Urinary bladder (tissue), 4 donors: ENCODE data around the gene PARP15. TPM values are rescaled to one million over a fixed set of nuclear protein-coding genes. Genes with fewer than 3 reads are reported as not detected.
"Not testable (repeated sequence)": the region's sequence is repeated elsewhere in the genome, so short reads cannot be mapped to it uniquely, and the experiment has no call there.

ENCODE experiments used
- DNase-seq: peaks from one replicate; pipeline ENCODE4 v3.0.0-alpha.2; 2015; ENCODE audit errors: extremely low spot score
- H3K27ac ChIP-seq: one replicate; pipeline ENCODE4 v1.5.1; 2013; ENCODE audit warnings: low read depth, mild to moderate bottlenecking, moderate library complexity
- H3K36me3 ChIP-seq: one replicate; pipeline ENCODE4 v1.6.1; 2013; ENCODE audit warnings: mild to moderate bottlenecking, moderate library complexity; ENCODE audit not compliant: insufficient read depth
- H3K4me1 ChIP-seq: one replicate; pipeline ENCODE4 v1.6.1; 2013; ENCODE audit warnings: mild to moderate bottlenecking, moderate library complexity; ENCODE audit not compliant: insufficient read depth
- H3K4me3 ChIP-seq: one replicate; pipeline ENCODE4 v1.5.1; 2013; ENCODE audit warnings: low read depth, low read length
- WGBS: extraction: QIAGEN DNeasy Blood & Tissue Kit; methylation state at CpG from one replicate; pipeline ENCODE4 v1.1.7; 2013; 5-methylcytosine and 5-hydroxymethylcytosine counted together
- polyA plus RNA-seq: library from polyadenylated mRNA; stranded (reverse); fragments of 200-250 nt; gene quantifications from one replicate; pipeline ENCODE4 v1.2.3, GENCODE V29; 2013
- total RNA-seq: library from RNA; depleted of rRNA; stranded (reverse); fragments of >200 nt; gene quantifications from one replicate; pipeline ENCODE4 v1.2.3, GENCODE V29; 2014
- donor health status: healthy with polysubstance abuse.
- donor health status: healthy.

Gene PARP15
- total and polyA plus RNA-seq, 2 donors = 0.73 to 1.3 TPM

- H3K4me3 ChIP-seq = no peak overlapping the region
- no peak overlapping the region for H3K27ac ChIP-seq
- H3K4me1 ChIP-seq = no peaks in the 10 kb centered on the region
- no peaks in the 10 kb centered on the region for H3K36me3 ChIP-seq
- WGBS = 72% methylated on average over 1 of the region's 1 CpG
- DNase-seq = no peak
Observed at GRCh38 chr3:122677216-122677615, 99.8 kb downstream of the PARP15 start.

GRCh38 chr3:122678506-122678905 lies 101.1 kb downstream of the PARP15 start:
- Histone ChIP-seq H3K4me3 (no peak overlapping the region), H3K36me3 (no peaks in the 10 kb centered on the region), H3K4me1 (no peaks in the 10 kb centered on the region), H3K27ac (no peak overlapping the region)
- DNase-seq = no peak
- WGBS = 80% methylated on average over 5 of the region's 5 CpGs

GRCh38 chr3:122679085-122679881 lies 101.8 kb downstream of the PARP15 start:
- peak; percentile 52 for DNase-seq
- peak overlapping the region; percentile 96 for H3K27ac ChIP-seq
- no peaks in the 10 kb centered on the region for H3K4me1 ChIP-seq
- WGBS = 5% methylated on average over 16 of the region's 16 CpGs
- no peaks in the 10 kb centered on the region for H3K36me3 ChIP-seq
- H3K4me3 ChIP-seq = peak overlapping the region; percentile 81

GRCh38 chr3:122679882-122680474 lies 102.5 kb downstream of the PARP15 start:
- no peaks in the 10 kb centered on the region for H3K36me3 ChIP-seq
- H3K27ac ChIP-seq = peak overlapping the region; percentile 96
- WGBS = 24% methylated on average over 10 of the region's 10 CpGs
- DNase-seq = no peak
- H3K4me3 ChIP-seq = peak overlapping the region; percentile 81
- no peaks in the 10 kb centered on the region for H3K4me1 ChIP-seq

- H3K36me3 ChIP-seq = no peaks in the 10 kb centered on the region
- DNase-seq = peak; percentile 48
- no peaks in the 10 kb centered on the region for H3K4me1 ChIP-seq
- H3K4me3 ChIP-seq = peak within 1 kb of the TSS; percentile 81
- peak within 1 kb of the TSS; percentile 96 for H3K27ac ChIP-seq
- 1% methylated on average over 63 of the region's 63 CpGs for WGBS
Observed at GRCh38 chr3:122680475-122681283, 103.2 kb downstream of the PARP15 start, which contains the start of gene PARP14. Gene PARP14 (plus strand): TSS chr3:122680839. CDS start chr3:122680884, 45 bp downstream.

- no peak for DNase-seq
- 31% methylated on average over 24 of the region's 24 CpGs for WGBS
- Histone ChIP-seq H3K4me3 (peak overlapping the region; percentile 81), H3K4me1 (no peaks in the 10 kb centered on the region), H3K27ac (peak overlapping the region; percentile 13), H3K36me3 (no peaks in the 10 kb centered on the region)
Observed at GRCh38 chr3:122681284-122681973, 104.0 kb downstream of the PARP15 start.

DNA sequence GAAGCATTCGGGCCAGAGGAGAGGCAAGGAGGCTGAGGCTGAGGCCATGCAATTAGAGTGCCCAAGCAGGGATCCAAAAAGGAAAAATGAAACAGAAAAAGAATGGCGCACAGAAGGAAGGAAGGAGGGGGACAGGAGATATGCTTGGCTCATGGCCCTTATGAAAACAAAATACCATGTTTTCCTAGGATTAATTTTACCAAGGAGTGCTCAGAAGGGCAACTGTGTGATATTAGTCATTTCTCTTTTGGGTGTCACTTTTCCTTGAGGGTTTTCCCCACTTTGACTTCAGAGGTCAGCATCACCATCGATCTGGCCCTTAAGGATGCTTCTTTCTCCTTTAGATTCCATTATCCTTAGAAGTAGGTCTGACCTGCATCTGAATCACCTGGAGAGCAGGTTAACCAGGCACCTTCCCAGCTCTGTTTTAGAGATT lies 104.5 kb downstream of the PARP15 start:
- Histone ChIP-seq H3K36me3 (no peaks in the 10 kb centered on the region), H3K27ac (no peak overlapping the region)
- no peak for DNase-seq

GRCh38 chr3:122682778-122683411 lies 105.4 kb downstream of the PARP15 start:
- H3K27ac ChIP-seq, H3K4me3 ChIP-seq, H3K4me1 ChIP-seq, DNase-seq, H3K36me3 ChIP-seq: not testable (repeated sequence)
- 89% methylated on average over 11 of the region's 11 CpGs for WGBS

More for the DNA sequence above, 104.5 kb downstream of the PARP15 start:
- peak overlapping the region; percentile 81 for H3K4me3 ChIP-seq
- 84% methylated on average over 3 of the region's 3 CpGs for WGBS
- no peaks in the 10 kb centered on the region for H3K4me1 ChIP-seq

GRCh38 chr3:122687298-122687697 lies 109.8 kb downstream of the PARP15 start:
- Histone ChIP-seq H3K4me3 (no peak overlapping the region), H3K27ac (no peak overlapping the region), H3K4me1 (no peaks in the 10 kb centered on the region), H3K36me3 (no peaks in the 10 kb centered on the region)
- no peak for DNase-seq
- 85% methylated on average over 2 of the region's 2 CpGs for WGBS

Other genes with a start within 250 kb of the PARP15 start
- gene MIX23, start 194.4 kb upstream of the PARP15 start, total RNA-seq = 40.0 TPM
- gene MIX23, start 194.4 kb upstream of the PARP15 start, polyA plus RNA-seq = 13.1 TPM
- gene FAM162A, start 193.5 kb upstream of the PARP15 start, total RNA-seq = 24.2 TPM
- 85.1 TPM for gene FAM162A, start 193.5 kb upstream of the PARP15 start, polyA plus RNA-seq
- 8.1 TPM for gene WDR5B, start 161.6 kb upstream of the PARP15 start, total RNA-seq
- 2.9 TPM for gene WDR5B, start 161.6 kb upstream of the PARP15 start, polyA plus RNA-seq
- 38.0 TPM for gene KPNA1, start 62.7 kb upstream of the PARP15 start, total RNA-seq
- gene KPNA1, start 62.7 kb upstream of the PARP15 start, polyA plus RNA-seq = 22.5 TPM
- gene PARP9, start 13.3 kb upstream of the PARP15 start, total RNA-seq = 30.1 TPM
- 24.1 TPM for gene PARP9, start 13.3 kb upstream of the PARP15 start, polyA plus RNA-seq
- 31.7 TPM for gene DTX3L, start 13.3 kb upstream of the PARP15 start, total RNA-seq
- 12.8 TPM for gene DTX3L, start 13.3 kb upstream of the PARP15 start, polyA plus RNA-seq
- 52.0 TPM for gene PARP14, start 103.2 kb downstream of the PARP15 start, total RNA-seq
- 9.7 TPM for gene PARP14, start 103.2 kb downstream of the PARP15 start, polyA plus RNA-seq
- gene HSPBAP1, start 216.2 kb downstream of the PARP15 start, total RNA-seq = 13.2 TPM
- 5.7 TPM for gene HSPBAP1, start 216.2 kb downstream of the PARP15 start, polyA plus RNA-seq
- gene SLC49A4, start 217.4 kb downstream of the PARP15 start, total RNA-seq = 20.0 TPM
- 7.7 TPM for gene SLC49A4, start 217.4 kb downstream of the PARP15 start, polyA plus RNA-seq